Naive thymus-derived CD8-positive, alpha-beta T cell (primary cell): ENCODE data around the gene RPTOR. TPM values are rescaled to one million over a fixed set of nuclear protein-coding genes. Genes with fewer than 3 reads are reported as not detected.
"Not testable (repeated sequence)": the region's sequence is repeated elsewhere in the genome, so short reads cannot be mapped to it uniquely, and the experiment has no call there.

ENCODE experiments used
- ATAC-seq, 2 donors: fragments of 150-1000 bp; cut with Tn5 transposase in 1 of 2; sonication (Bioruptor Pico), chemical (Tn5 transposase) in 1 of 2; 1 replicate in 1 of 2; 2 replicates in 1 of 2; pipeline ENCODE4 v1.10.0; 2021; ENCODE audit warnings: mild to moderate bottlenecking in 2 of 2, moderate library complexity in 2 of 2
- POLR2A ChIA-PET: fragments of 350-600 bp; sonication (Branson Sonifier 250); formaldehyde crosslinking; loops from one replicate; lab custom pipeline; 2021; ENCODE audit warnings: antibody characterized with exemption; lab: Charles Lee
- DNase-seq, 10 donors: peaks; one replicate each; pipeline versions ENCODE4 v3.0.0 to v3.0.0-alpha.2; 2020 to 2022
- H3K27ac Mint-ChIP-seq, 10 donors: one replicate each; pipeline ENCODE4 v1.8.0; 2020 to 2022; ENCODE audit warnings: mild to moderate bottlenecking in 10 of 10, mixed read lengths in 10 of 10, moderate library complexity in 4 of 10, inconsistent platforms in 1 of 10
- H3K27me3 Mint-ChIP-seq, 5 donors: one replicate each; pipeline ENCODE4 v1.8.0; 2021 to 2022; ENCODE audit warnings: mixed read lengths in 5 of 5
- H3K36me3 Mint-ChIP-seq, 3 donors: one replicate each; pipeline ENCODE4 v1.8.0; 2020 to 2022; ENCODE audit warnings: mixed read lengths in 3 of 3, mild to moderate bottlenecking in 2 of 3, inconsistent platforms in 1 of 3
- H3K4me1 Mint-ChIP-seq, 4 donors: one replicate each; pipeline ENCODE4 v1.8.0; 2021 to 2022; ENCODE audit warnings: mixed read lengths in 4 of 4
- H3K4me3 Mint-ChIP-seq, 10 donors: one replicate each; pipeline ENCODE4 v1.8.0; 2020 to 2022; ENCODE audit warnings: mild to moderate bottlenecking in 10 of 10, mixed read lengths in 10 of 10, moderate library complexity in 6 of 10, inconsistent platforms in 1 of 10
- H3K9me3 Mint-ChIP-seq, 9 donors: one replicate each; pipeline ENCODE4 v1.8.0; 2020 to 2022; ENCODE audit warnings: mixed read lengths in 9 of 9, mild to moderate bottlenecking in 3 of 9, inconsistent platforms in 1 of 9, moderate library complexity in 1 of 9
- polyA plus RNA-seq, 3 donors: library from polyadenylated mRNA; unstranded; fragments of 300-500 nt; fragmentation: Illumina TruSeq; gene quantifications; one replicate each; pipeline ENCODE4 v1.2.3, GENCODE V29; 2021
- total RNA-seq, 8 experiments: library from RNA in 2 of 8; stranded (reverse) in 2 of 8; gene quantifications; one replicate each; pipeline ENCODE4 v1.2.3 and lab custom pipeline; 2021 to 2026

The RPTOR gene
- total and polyA plus RNA-seq, 5 experiments from 2014 or later = 5.3 to 53.9 (median 10.2) TPM

DNA sequence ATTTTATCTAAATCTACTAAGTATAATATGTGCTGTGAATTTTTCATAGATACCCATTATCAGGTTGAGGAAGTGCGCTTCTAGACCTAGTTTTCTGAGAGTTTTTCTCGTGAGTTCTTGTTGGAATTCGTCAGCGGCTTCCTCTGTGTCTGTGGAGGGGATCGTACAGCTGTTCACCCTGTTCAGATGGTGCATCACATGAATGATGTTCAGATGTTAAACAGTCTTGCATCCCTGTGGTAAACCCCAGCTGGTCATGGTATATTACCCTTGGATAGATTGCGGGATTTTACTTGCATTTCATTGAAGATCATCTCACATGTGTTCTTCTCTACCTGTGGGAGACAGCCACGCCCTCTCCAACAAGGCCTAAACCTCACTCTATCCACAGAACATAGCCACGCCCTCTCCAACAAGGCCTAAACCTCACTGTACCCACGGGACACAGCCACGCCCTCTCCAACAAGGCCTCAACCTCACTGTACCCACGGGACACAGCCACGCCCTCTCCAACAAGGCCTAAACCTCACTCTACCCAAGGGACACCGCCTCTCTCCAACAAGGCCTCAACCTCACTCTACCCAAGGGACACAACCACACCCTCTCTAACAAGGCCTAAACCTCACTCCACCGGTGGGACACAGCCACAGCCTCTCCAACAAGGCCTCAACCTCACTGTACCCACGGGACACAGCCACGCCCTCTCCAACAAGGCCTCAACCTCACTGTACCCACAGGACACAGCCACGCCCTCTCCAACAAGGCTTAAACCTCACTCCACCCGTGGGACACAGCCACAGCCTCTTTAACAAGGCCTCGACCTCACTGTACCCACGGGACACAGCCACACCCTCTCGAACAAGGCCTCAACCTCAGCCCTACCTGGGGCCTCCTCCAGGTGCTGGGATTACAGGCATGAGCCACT, 266.8 kb downstream of the RPTOR start:
- POLR2A ChIA-PET = interaction anchor here (1.4 kb wide), 1 partner anchor 21 kb away, joined by 3 read pairs; no protein-coding TSS in a partner anchor
- H3K4me3 Mint-ChIP-seq = peak overlapping the region in 2 of 10 donors; percentile 15 to 45
- peak overlapping the region in 8 of 10 donors; percentile 44 to 90 (median 80) for H3K27ac Mint-ChIP-seq
- no peaks in the 10 kb centered on the region for H3K27me3 Mint-ChIP-seq
- H3K9me3 Mint-ChIP-seq = peaks cover 0 to 14% (median 7%) of the 10 kb centered on the region in 9 donors
- DNase-seq (no peak), ATAC-seq (no peak)
- peaks cover 17 to 36% (median 19%) of the 10 kb centered on the region in 3 donors for H3K36me3 Mint-ChIP-seq
- peaks cover 10 to 35% (median 25%) of the 10 kb centered on the region in 4 donors for H3K4me1 Mint-ChIP-seq

- H3K4me1 Mint-ChIP-seq = peaks cover 13 to 45% (median 28%) of the 10 kb centered on the region in 4 donors
- H3K27me3 Mint-ChIP-seq = no peaks in the 10 kb centered on the region
- H3K9me3 Mint-ChIP-seq = peaks cover 0 to 4% (median 2%) of the 10 kb centered on the region in 9 donors
- ATAC-seq (no peak), DNase-seq (no peak)
- peaks cover 7 to 33% (median 8%) of the 10 kb centered on the region in 3 donors for H3K36me3 Mint-ChIP-seq
- POLR2A ChIA-PET = no interaction called here
- H3K27ac Mint-ChIP-seq = peak overlapping the region in 9 of 10 donors; percentile 44 to 90 (median 80)
- peak overlapping the region in 5 of 10 donors; percentile 16 to 55 (median 31) for H3K4me3 Mint-ChIP-seq
These were observed 267.9 kb downstream of the RPTOR start for GRCh38 chr17:80812362-80813088.

GRCh38 chr17:80813318-80813717, 268.7 kb downstream of the RPTOR start:
- no peak overlapping the region for H3K4me3 Mint-ChIP-seq

GRCh38 chr17:80814491-80814890, 269.9 kb downstream of the RPTOR start:
- Mint-ChIP-seq H3K4me1 (peaks cover 22 to 59% (median 42%) of the 10 kb centered on the region in 4 donors), H3K27me3 (no peaks in the 10 kb centered on the region), H3K27ac (peak overlapping the region in 4 of 10 donors; percentile 3 to 76 (median 50)), H3K9me3 (no peaks in the 10 kb centered on the region), H3K36me3 (peaks cover 0 to 31% (median 8%) of the 10 kb centered on the region in 3 donors), H3K4me3 (no peak overlapping the region)
- no peak for DNase-seq
- POLR2A ChIA-PET = interaction anchor here (2.6 kb wide), 1 partner anchor 18 kb away, joined by 11 read pairs; no protein-coding TSS in a partner anchor
- no peak for ATAC-seq

More at GRCh38 chr17:80813318-80813717, 268.7 kb downstream of the RPTOR start:
- Mint-ChIP-seq H3K9me3 (no peaks in the 10 kb centered on the region), H3K27me3 (no peaks in the 10 kb centered on the region), H3K36me3 (peaks cover 6 to 31% (median 6%) of the 10 kb centered on the region in 3 donors), H3K27ac (peak overlapping the region in 4 of 10 donors; percentile 4 to 81 (median 56)), H3K4me1 (peaks cover 15 to 50% (median 32%) of the 10 kb centered on the region in 4 donors)
- DNase-seq (no peak), ATAC-seq (no peak)
- POLR2A ChIA-PET = no interaction called here

DNA sequence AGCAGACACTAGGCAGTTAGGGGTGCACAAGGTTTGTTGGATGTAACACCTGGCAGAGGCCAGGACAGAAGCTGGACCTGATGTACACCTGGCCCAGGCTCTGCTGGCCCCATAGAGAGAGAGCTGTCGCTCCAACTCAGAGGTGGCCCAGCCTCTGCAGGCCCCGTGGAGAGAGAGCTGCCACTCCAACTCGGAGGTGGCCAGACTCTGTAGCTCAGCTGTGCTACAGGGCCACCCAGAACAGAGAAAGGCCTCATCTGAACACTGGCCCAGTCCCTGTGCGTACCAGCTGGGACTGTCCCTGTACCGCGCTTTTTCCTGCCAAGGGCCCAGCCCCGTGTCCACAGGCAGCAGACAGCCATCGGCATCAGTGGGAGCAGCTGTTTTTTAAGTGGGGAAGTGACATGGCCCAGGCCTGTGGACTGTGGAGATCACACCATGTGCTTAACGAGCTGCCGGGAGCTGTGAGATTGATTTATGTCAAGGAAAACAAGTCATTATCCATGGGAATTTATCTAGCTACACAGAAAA, 270.6 kb downstream of the RPTOR start:
- Mint-ChIP-seq H3K27me3 (no peaks in the 10 kb centered on the region), H3K4me1 (peaks cover 27 to 66% (median 50%) of the 10 kb centered on the region in 4 donors), H3K9me3 (no peaks in the 10 kb centered on the region), H3K4me3 (no peak overlapping the region), H3K27ac (peak overlapping the region in 1 of 10 donors; percentile 8), H3K36me3 (peaks cover 0 to 31% (median 6%) of the 10 kb centered on the region in 3 donors)
- DNase-seq (peak in 1 of 10 donors; percentile 37), ATAC-seq (no peak)
- POLR2A ChIA-PET = interaction anchor here (2.6 kb wide), 1 partner anchor 17 kb away, joined by 11 read pairs; no protein-coding TSS in a partner anchor

GRCh38 chr17:80815718-80816117, 271.1 kb downstream of the RPTOR start:
- not testable (repeated sequence) for H3K9me3 Mint-ChIP-seq, H3K4me3 Mint-ChIP-seq, ATAC-seq, H3K27me3 Mint-ChIP-seq
- peak in 1 of 10 donors; percentile 28 for DNase-seq
- H3K4me1 Mint-ChIP-seq = peaks cover 27 to 68% (median 50%) of the 10 kb centered on the region in 4 donors
- peaks cover 0 to 31% (median 6%) of the 10 kb centered on the region in 3 donors for H3K36me3 Mint-ChIP-seq
- peak overlapping the region in 3 of 10 donors; percentile 8 to 75 (median 31) for H3K27ac Mint-ChIP-seq
- POLR2A ChIA-PET = interaction anchor here (2.6 kb wide), 1 partner anchor 17 kb away, joined by 11 read pairs; no protein-coding TSS in a partner anchor

GRCh38 chr17:80816241-80817103, 271.8 kb downstream of the RPTOR start:
- POLR2A ChIA-PET = interaction anchor here (2.6 kb wide), 1 partner anchor 16 kb away, joined by 11 read pairs; no protein-coding TSS in a partner anchor
- DNase-seq (peak in 1 of 10 donors; percentile 46), ATAC-seq (no peak)
- H3K27ac Mint-ChIP-seq = peak overlapping the region in 3 of 10 donors; percentile 22 to 75 (median 31)
- H3K4me1 Mint-ChIP-seq = peaks cover 27 to 62% (median 43%) of the 10 kb centered on the region in 4 donors
- H3K9me3 Mint-ChIP-seq = no peaks in the 10 kb centered on the region
- no peak overlapping the region for H3K4me3 Mint-ChIP-seq
- peaks cover 0 to 32% (median 6%) of the 10 kb centered on the region in 3 donors for H3K36me3 Mint-ChIP-seq
- no peaks in the 10 kb centered on the region for H3K27me3 Mint-ChIP-seq

DNA sequence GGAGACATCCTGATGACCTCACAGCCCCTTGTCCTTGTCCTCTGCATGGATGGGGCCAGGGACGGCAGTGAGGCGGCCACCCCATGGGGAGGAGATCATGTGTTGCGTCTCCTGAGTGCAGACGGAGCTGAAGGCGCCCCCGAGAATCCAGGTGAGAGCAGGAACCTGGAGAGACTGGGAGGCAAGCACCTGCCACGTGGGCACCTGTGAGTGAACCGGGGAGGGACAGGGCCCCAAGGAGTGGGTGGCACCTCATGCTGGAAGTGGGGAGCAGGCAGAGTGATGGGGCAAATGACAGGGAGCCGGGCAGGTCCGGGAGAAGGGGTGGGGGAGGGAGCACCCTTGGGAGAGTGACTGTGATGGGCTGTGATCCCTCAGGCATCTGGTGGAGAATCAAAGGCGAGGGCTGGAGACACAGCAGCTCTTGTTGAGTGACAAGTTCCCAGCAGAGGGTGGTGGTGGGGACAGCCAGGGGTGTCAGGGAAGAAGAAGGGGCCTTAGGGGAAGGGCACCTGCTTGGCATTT, 272.7 kb downstream of the RPTOR start:
- no peaks in the 10 kb centered on the region for H3K9me3 Mint-ChIP-seq
- no peaks in the 10 kb centered on the region for H3K27me3 Mint-ChIP-seq
- POLR2A ChIA-PET = interaction anchor here (1.1 kb wide), 1 partner anchor 28 kb away, joined by 3 read pairs; no protein-coding TSS in a partner anchor
- H3K4me1 Mint-ChIP-seq = peaks cover 28 to 57% (median 37%) of the 10 kb centered on the region in 4 donors
- DNase-seq = no peak
- H3K36me3 Mint-ChIP-seq = peaks cover under 1 to 30% (median 9%) of the 10 kb centered on the region in 3 donors
- ATAC-seq = no peak
- peak overlapping the region in 5 of 10 donors; percentile 5 to 59 (median 55) for H3K27ac Mint-ChIP-seq
- H3K4me3 Mint-ChIP-seq = no peak overlapping the region

DNA sequence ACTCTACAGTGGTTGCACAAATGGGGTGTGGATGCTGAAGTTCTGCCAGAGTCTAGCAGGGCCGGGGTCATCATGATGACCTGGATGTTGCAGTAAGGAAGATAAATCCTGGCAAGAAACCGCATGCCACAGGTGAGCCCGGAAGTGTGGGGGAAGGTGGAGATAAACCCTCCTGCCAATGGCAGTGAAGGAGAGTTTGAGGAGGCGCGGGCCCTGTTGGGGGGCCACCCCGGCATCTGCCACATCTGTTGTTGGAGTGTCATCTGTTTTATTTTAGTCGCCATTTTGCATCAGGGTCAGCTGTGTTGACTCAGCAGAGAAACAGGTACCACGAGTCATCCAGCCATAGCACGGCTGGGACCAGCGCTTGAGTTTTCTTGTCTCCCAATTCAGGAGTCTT, 273.2 kb downstream of the RPTOR start:
- ATAC-seq (no peak), DNase-seq (no peak)
- peaks cover 5 to 30% (median 11%) of the 10 kb centered on the region in 3 donors for H3K36me3 Mint-ChIP-seq
- H3K9me3 Mint-ChIP-seq = no peaks in the 10 kb centered on the region
- H3K4me1 Mint-ChIP-seq = peaks cover 29 to 57% (median 35%) of the 10 kb centered on the region in 4 donors
- H3K27ac Mint-ChIP-seq = peak overlapping the region in 2 of 10 donors; percentile 55 to 58
- POLR2A ChIA-PET = interaction anchor here (1.1 kb wide), 1 partner anchor 28 kb away, joined by 3 read pairs; no protein-coding TSS in a partner anchor
- no peak overlapping the region for H3K4me3 Mint-ChIP-seq
- no peaks in the 10 kb centered on the region for H3K27me3 Mint-ChIP-seq

DNA sequence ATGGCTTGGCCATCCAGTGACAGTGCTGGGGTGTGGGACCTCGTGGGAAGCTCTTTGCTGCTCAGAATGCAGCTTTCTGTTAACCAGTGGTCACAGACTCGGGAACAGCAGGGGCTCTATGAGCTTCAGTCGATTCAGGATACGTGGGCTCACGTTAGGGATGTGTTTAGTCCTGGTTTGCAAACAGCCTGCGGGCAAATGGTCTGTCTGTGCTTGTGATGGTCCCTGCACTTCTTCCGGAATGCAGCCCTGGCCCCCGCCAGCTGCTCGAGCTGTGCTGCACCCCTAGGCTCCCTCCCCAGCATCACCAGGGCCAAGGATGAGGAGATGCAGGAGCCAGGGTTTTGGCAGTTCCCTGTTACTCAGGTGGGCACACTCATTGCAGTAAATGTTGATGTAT, 274.2 kb downstream of the RPTOR start:
- H3K27ac Mint-ChIP-seq = peak overlapping the region in 5 of 10 donors; percentile 4 to 75 (median 42)
- ATAC-seq (no peak), DNase-seq (no peak)
- H3K36me3 Mint-ChIP-seq = peaks cover 5 to 37% (median 10%) of the 10 kb centered on the region in 3 donors
- POLR2A ChIA-PET = interaction anchor here (1.1 to 1.2 kb wide), 2 partner anchors 15 to 29 kb away, joined by 3 to 4 read pairs; no protein-coding TSS in a partner anchor
- H3K4me1 Mint-ChIP-seq = peaks cover 29 to 52% (median 34%) of the 10 kb centered on the region in 4 donors
- no peaks in the 10 kb centered on the region for H3K27me3 Mint-ChIP-seq
- no peaks in the 10 kb centered on the region for H3K9me3 Mint-ChIP-seq
- H3K4me3 Mint-ChIP-seq = peak overlapping the region in 4 of 10 donors; percentile 21 to 65 (median 52)
